Dermis blood vessel endothelial cell (primary cell): ENCODE data around the gene B3GAT2. TPM values are rescaled to one million over a fixed set of nuclear protein-coding genes. Genes with fewer than 3 reads are reported as not detected.
"Not testable (repeated sequence)": the region's sequence is repeated elsewhere in the genome, so short reads cannot be mapped to it uniquely, and the experiment has no call there.

Experiments
- DNase-seq: peaks from one replicate; pipeline ENCODE4 v3.0.0; 2010
- total RNA-seq: library from RNA; depleted of rRNA; stranded (reverse); fragments of >200 nt; gene quantifications from 2 replicates; pipeline ENCODE4 v1.2.3, GENCODE V29; 2014

B3GAT2 gene
- under 0.01 TPM in 1 of 2 replicates, not detected in the other for total RNA-seq

- DNase-seq, result peak; percentile 16
Measured at GRCh38 chr6:70956451-70957283, at the start of gene B3GAT2. Gene B3GAT2 (minus strand): TSS chr6:70957060. CDS start chr6:70956429, 631 bp downstream.

GRCh38 chr6:70998148-70998547, 41.3 kb upstream of the B3GAT2 start:
- no peak for DNase-seq

- no peak for DNase-seq
Measured at GRCh38 chr6:70997379-70997778, 40.5 kb upstream of the B3GAT2 start.

- DNase-seq, result no peak
Measured at GRCh38 chr6:70996106-70996505, 39.2 kb upstream of the B3GAT2 start.

- DNase-seq, result no peak
Measured at GRCh38 chr6:70995411-70995810, 38.6 kb upstream of the B3GAT2 start.

GRCh38 chr6:70991253-70991652, 34.4 kb upstream of the B3GAT2 start:
- no peak for DNase-seq

GRCh38 chr6:70985156-70985555, 28.3 kb upstream of the B3GAT2 start:
- no peak for DNase-seq

GRCh38 chr6:70982747-70983146, 25.9 kb upstream of the B3GAT2 start:
- DNase-seq, result no peak

- DNase-seq, result no peak
Measured at GRCh38 chr6:70980727-70981126, 23.9 kb upstream of the B3GAT2 start.

- DNase-seq, result no peak
Measured at GRCh38 chr6:70973604-70974003, 16.7 kb upstream of the B3GAT2 start.

- no peak for DNase-seq
Measured at GRCh38 chr6:70967049-70967448, 10.2 kb upstream of the B3GAT2 start.

GRCh38 chr6:70957284-70957617, 391 bp upstream of the B3GAT2 start:
- no peak for DNase-seq

- no peak for DNase-seq
Measured at GRCh38 chr6:70956191-70956450, 739 bp downstream of the B3GAT2 start.

GRCh38 chr6:70955441-70956190, 1.2 kb downstream of the B3GAT2 start:
- DNase-seq, result peak; percentile 88

- no peak for DNase-seq
Measured at GRCh38 chr6:70954750-70955149, 2.1 kb downstream of the B3GAT2 start.

GRCh38 chr6:70954176-70954575, 2.7 kb downstream of the B3GAT2 start:
- DNase-seq, result no peak

- DNase-seq, result no peak
Measured at GRCh38 chr6:70952608-70953165, 4.2 kb downstream of the B3GAT2 start.

GRCh38 chr6:70944321-70944720, 12.5 kb downstream of the B3GAT2 start:
- DNase-seq, result not testable (repeated sequence)

GRCh38 chr6:70933853-70934252, 23.0 kb downstream of the B3GAT2 start:
- no peak for DNase-seq

GRCh38 chr6:70905742-70906141, 51.1 kb downstream of the B3GAT2 start:
- DNase-seq, result no peak

- no peak for DNase-seq
Measured at GRCh38 chr6:70903665-70904452, 53.0 kb downstream of the B3GAT2 start.

- DNase-seq, result peak; percentile 17
Measured at GRCh38 chr6:70901324-70901723, 55.5 kb downstream of the B3GAT2 start.

- no peak for DNase-seq
Measured at GRCh38 chr6:70900047-70900446, 56.8 kb downstream of the B3GAT2 start.
